Endothelial cell of umbilical vein (primary cell): ENCODE data around the gene ANO4. TPM values are rescaled to one million over a fixed set of nuclear protein-coding genes. Genes with fewer than 3 reads are reported as not detected.

Source experiments
- BruUV-seq: library from RNA; stranded (reverse); fragments of 400-500 nt; replicated peaks from 2 replicates; lab custom pipeline; 2021; lab: Mats Ljungman, UMichigan
- CTCF ChIA-PET: fragments of 300-600, 350-600 bp; sonication (Branson Sonifier 250); formaldehyde crosslinking; loops from one replicate; lab custom pipeline; 2021; ENCODE audit warnings: antibody characterized with exemption, inconsistent platforms; lab: Charles Lee
- POLR2A ChIA-PET: fragments of 300-600, 350-600 bp; sonication (Branson Sonifier 250); formaldehyde crosslinking; loops from one replicate; lab custom pipeline; 2021; ENCODE audit warnings: antibody characterized with exemption, inconsistent platforms; lab: Charles Lee
- DNase-seq: peaks from one replicate; pipeline ENCODE4 v3.0.0-alpha.2; 2011; ENCODE audit warnings: low read depth, low spot score
- FAIRE-seq: peaks from 2 replicates; lab custom pipeline; 2011; peaks lifted over from hg19 to GRCh38; lab: Jason Lieb, UNC
- H2AFZ ChIP-seq: 2 replicates; pipeline ENCODE4 v1.6.0; 2012; ENCODE audit warnings: low read depth, low read length, control low read depth, inconsistent platforms
- H3K27ac ChIP-seq: 2 replicates; pipeline ENCODE4 v1.5.1; 2011; ENCODE audit warnings: low read depth, mild to moderate bottlenecking, control low read depth, low read length, moderate library complexity; ENCODE audit not compliant: insufficient read depth
- H3K27me3 ChIP-seq, 2 experiments: 2 replicates each; pipeline versions ENCODE4 v1.6.0 to v1.6.1; 2011; ENCODE audit warnings: low read length in 2 of 2, mixed read lengths in 1 of 2; ENCODE audit not compliant: control insufficient read depth in 2 of 2, insufficient read depth in 2 of 2
- H3K36me3 ChIP-seq, 2 experiments: 2 replicates in 1 of 2; 3 replicates in 1 of 2; pipeline ENCODE4 v1.5.1; 2011; ENCODE audit warnings: low read length in 2 of 2, mild to moderate bottlenecking in 1 of 2, moderate library complexity in 1 of 2; ENCODE audit not compliant: control insufficient read depth in 2 of 2, insufficient read depth in 2 of 2; ENCODE audit errors: extremely low read depth in 1 of 2
- H3K4me1 ChIP-seq: 3 replicates; pipeline ENCODE4 v1.5.1; 2011; ENCODE audit warnings: mild to moderate bottlenecking, low read length; ENCODE audit not compliant: control insufficient read depth, insufficient read depth; ENCODE audit errors: extremely low read depth
- H3K4me2 ChIP-seq: 2 replicates; pipeline ENCODE4 v1.6.1; 2011; ENCODE audit warnings: low read length, control low read depth, mixed read lengths; ENCODE audit not compliant: insufficient read depth
- H3K4me3 ChIP-seq, 3 experiments: fragments of 200-600 bp in 1 of 3; sonication (generic), shearing (Covaris generic) in 1 of 3; replicated peaks in 1 of 3; 2 replicates each; pipeline ENCODE4 v1.5.1; 2011 to 2016; ENCODE audit warnings: control low read depth in 3 of 3, low read length in 3 of 3, mild to moderate bottlenecking in 2 of 3, inconsistent platforms in 1 of 3, low read depth in 1 of 3, moderate library complexity in 1 of 3; ENCODE audit not compliant: insufficient read depth in 1 of 3
- H3K79me2 ChIP-seq: 2 replicates; pipeline ENCODE4 v1.6.0; 2012; ENCODE audit warnings: low read length, inconsistent platforms; ENCODE audit not compliant: control insufficient read depth, insufficient read depth
- H3K9ac ChIP-seq: replicated peaks from 2 replicates; pipeline ENCODE3; 2011; ENCODE audit warnings: low read length, control low read depth; ENCODE audit not compliant: insufficient read depth; ENCODE audit errors: extremely low read depth
- H3K9me1 ChIP-seq: replicated peaks from 3 replicates; pipeline ENCODE4 v1.6.0; 2011; ENCODE audit warnings: mild to moderate bottlenecking, low read length; ENCODE audit not compliant: control insufficient read depth, insufficient read depth; ENCODE audit errors: extremely low read depth
- H3K9me3 ChIP-seq: replicated peaks from 2 replicates; pipeline ENCODE4 v1.5.1; 2012; ENCODE audit warnings: low read length, inconsistent platforms; ENCODE audit not compliant: control insufficient read depth, insufficient read depth
- H4K20me1 ChIP-seq: replicated peaks from 2 replicates; pipeline ENCODE3; 2011; ENCODE audit warnings: mild to moderate bottlenecking, low read length; ENCODE audit not compliant: control insufficient read depth, insufficient read depth; ENCODE audit errors: extremely low read depth
- EZH2 ChIP-seq: IDR thresholded peaks from 2 replicates; pipeline ENCODE4 v1.6.1; 2012; ENCODE audit warnings: borderline replicate concordance, low read depth, mild to moderate bottlenecking, moderate library complexity, low read length, inconsistent platforms; ENCODE audit not compliant: severe bottlenecking
- FOS ChIP-seq: IDR thresholded peaks from 2 replicates; pipeline ENCODE4 v1.6.1; 2011; ENCODE audit warnings: mild to moderate bottlenecking, low read length, moderate library complexity, borderline replicate concordance; ENCODE audit not compliant: insufficient read depth
- GATA2 ChIP-seq: IDR thresholded peaks from 2 replicates; pipeline ENCODE4 v1.7.0; 2011; ENCODE audit warnings: low read depth, mild to moderate bottlenecking, moderate library complexity, mixed read lengths, low read length; ENCODE audit not compliant: insufficient read length, insufficient read depth
- JUN ChIP-seq: IDR thresholded peaks from 2 replicates; pipeline ENCODE4 v1.6.1; 2011; ENCODE audit warnings: borderline replicate concordance, low read depth; ENCODE audit not compliant: insufficient read length, insufficient read depth
- MYC ChIP-seq: IDR thresholded peaks from one replicate; pipeline ENCODE4 v1.6.1; 2011; ENCODE audit warnings: mild to moderate bottlenecking, low read depth, low read length
- POLR2A ChIP-seq: IDR thresholded peaks from 2 replicates; pipeline ENCODE4 v1.6.1; 2012; ENCODE audit warnings: low read depth, mild to moderate bottlenecking, control low read depth, low read length
- POLR2AphosphoS5 ChIP-seq: IDR thresholded peaks from 2 replicates; pipeline ENCODE4 v1.6.1; 2012; ENCODE audit warnings: low read depth, mild to moderate bottlenecking, control low read depth, low read length, moderate library complexity; ENCODE audit not compliant: insufficient read depth
- dilution Hi-C: fragments of 300-500 bp; cut with MboI; formaldehyde crosslinking; loops from one replicate; pipeline ENCODE4 v1.15.0; 2019; ENCODE audit warnings: low sequenced_read_pairs; ENCODE audit not compliant: extremely low pct_ligation_motif_present
- intact Hi-C: fragments of 100-400 bp; cut with micrococcal nuclease; formaldehyde crosslinking; loops from one replicate; pipeline ENCODE4 v1.10.0; 2022
- polyA plus RNA-seq, 4 experiments: library from polyadenylated mRNA; depleted of rRNA in 3 of 4; stranded (reverse) in 3 of 4; unstranded in 1 of 4; fragments of >200 nt; gene quantifications; 2 replicates each; pipeline versions ENCODE4 v1.2.1 to v1.2.3, GENCODE V29; 2011 to 2012; ENCODE audit warnings: missing spikeins in 1 of 4
- total RNA-seq: library from RNA; stranded (reverse); gene quantifications from 2 replicates; pipeline ENCODE4 v1.2.3, GENCODE V29; 2021
- TF ChIP-seq, protein P1 (sequence below): IDR thresholded peaks from 2 replicates; pipeline ENCODE4 v1.6.1; 2011; ENCODE audit not compliant: insufficient read depth, insufficient read length
- TF ChIP-seq, protein P2 (sequence below), 2 donors: IDR thresholded peaks; 1 replicate in 1 of 2; 2 replicates in 1 of 2; pipeline ENCODE4 v1.5.1; 2011; ENCODE audit warnings: low read length in 2 of 2, mild to moderate bottlenecking in 2 of 2, moderate library complexity in 2 of 2, control low read depth in 1 of 2, inconsistent platforms in 1 of 2, low read depth in 1 of 2; ENCODE audit not compliant: insufficient read depth in 1 of 2; ENCODE audit errors: extremely low read depth in 1 of 2

ANO4 gene
- total and polyA plus RNA-seq, 2 donors (not counting 3 experiments of a cell fraction or from before 2014, with no cell fraction given): 0.25 TPM; not detected in 1

DNA sequence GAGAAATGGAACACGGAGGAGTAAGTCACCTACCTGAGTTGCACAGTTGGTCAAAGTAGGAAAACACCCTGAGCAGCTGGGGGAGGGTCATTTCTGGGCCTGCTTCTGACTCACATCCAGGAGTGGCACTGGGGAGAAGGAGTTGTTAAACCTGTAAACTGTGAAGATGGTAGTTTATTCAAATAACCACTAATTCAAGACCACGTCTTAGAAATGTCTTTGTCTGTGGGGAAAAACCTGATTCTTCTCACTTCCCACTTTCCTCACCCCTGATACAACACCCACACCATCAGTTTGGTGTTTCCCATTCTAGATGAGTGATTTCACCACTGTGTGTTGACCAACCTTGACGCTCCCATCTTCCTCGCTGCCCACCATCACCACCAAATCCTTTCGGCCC, 207.1 kb downstream of the ANO4 start:
- Histone ChIP-seq H3K9ac (no peak overlapping the region), H3K4me2 (no peak overlapping the region), H3K9me3 (no peaks in the 10 kb centered on the region), H3K27ac (no peak overlapping the region), H4K20me1 (no peaks in the 10 kb centered on the region), H3K4me1 (no peaks in the 10 kb centered on the region), H3K4me3 (no peak overlapping the region), H3K27me3 (no peaks in the 10 kb centered on the region), H3K9me1 (no peaks in the 10 kb centered on the region), H3K79me2 (no peaks in the 10 kb centered on the region), H3K36me3 (no peaks in the 10 kb centered on the region), H2AFZ (no peak overlapping the region)
- POLR2A ChIA-PET: no interaction called here
- intact Hi-C loops (no loop called here), dilution Hi-C loops (no loop called here)
- CTCF ChIA-PET: no interaction called here
- no peak for DNase-seq
- FAIRE-seq: no peak
- BruUV-seq: no TSS peak
- TF ChIP-seq MYC: no peak
- TF ChIP-seq FOS: no peak
- TF ChIP-seq, protein P1, sequence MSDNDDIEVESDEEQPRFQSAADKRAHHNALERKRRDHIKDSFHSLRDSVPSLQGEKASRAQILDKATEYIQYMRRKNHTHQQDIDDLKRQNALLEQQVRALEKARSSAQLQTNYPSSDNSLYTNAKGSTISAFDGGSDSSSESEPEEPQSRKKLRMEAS: no peak
- no peak for TF ChIP-seq EZH2
- no peak for TF ChIP-seq POLR2AphosphoS5
- TF ChIP-seq POLR2A: no peak
- no peak for TF ChIP-seq JUN
- TF ChIP-seq, protein P2, sequence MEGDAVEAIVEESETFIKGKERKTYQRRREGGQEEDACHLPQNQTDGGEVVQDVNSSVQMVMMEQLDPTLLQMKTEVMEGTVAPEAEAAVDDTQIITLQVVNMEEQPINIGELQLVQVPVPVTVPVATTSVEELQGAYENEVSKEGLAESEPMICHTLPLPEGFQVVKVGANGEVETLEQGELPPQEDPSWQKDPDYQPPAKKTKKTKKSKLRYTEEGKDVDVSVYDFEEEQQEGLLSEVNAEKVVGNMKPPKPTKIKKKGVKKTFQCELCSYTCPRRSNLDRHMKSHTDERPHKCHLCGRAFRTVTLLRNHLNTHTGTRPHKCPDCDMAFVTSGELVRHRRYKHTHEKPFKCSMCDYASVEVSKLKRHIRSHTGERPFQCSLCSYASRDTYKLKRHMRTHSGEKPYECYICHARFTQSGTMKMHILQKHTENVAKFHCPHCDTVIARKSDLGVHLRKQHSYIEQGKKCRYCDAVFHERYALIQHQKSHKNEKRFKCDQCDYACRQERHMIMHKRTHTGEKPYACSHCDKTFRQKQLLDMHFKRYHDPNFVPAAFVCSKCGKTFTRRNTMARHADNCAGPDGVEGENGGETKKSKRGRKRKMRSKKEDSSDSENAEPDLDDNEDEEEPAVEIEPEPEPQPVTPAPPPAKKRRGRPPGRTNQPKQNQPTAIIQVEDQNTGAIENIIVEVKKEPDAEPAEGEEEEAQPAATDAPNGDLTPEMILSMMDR (IDR thresholded peaks at IDR 0.05; ENCODE audit: extremely low read depth in 1 of 2, insufficient read depth in 1 of 2, low read depth in 1 of 2, low read length in 2 of 2): no peak
- no peak for TF ChIP-seq GATA2
